HG02798 (cell line): ENCODE results near the gene NHLRC3.
"Not testable (repeated sequence)": the region's sequence is repeated elsewhere in the genome, so short reads cannot be mapped to it uniquely, and the experiment has no call there.

Experiments
- ATAC-seq: cut with Tn5 transposase; IDR thresholded peaks from one replicate; pipeline ENCODE4 v1.9.1; 2021; ENCODE audit warnings: mild to moderate bottlenecking; ENCODE audit not compliant: unreplicated experiment, poor library complexity

Gene NHLRC3

DNA sequence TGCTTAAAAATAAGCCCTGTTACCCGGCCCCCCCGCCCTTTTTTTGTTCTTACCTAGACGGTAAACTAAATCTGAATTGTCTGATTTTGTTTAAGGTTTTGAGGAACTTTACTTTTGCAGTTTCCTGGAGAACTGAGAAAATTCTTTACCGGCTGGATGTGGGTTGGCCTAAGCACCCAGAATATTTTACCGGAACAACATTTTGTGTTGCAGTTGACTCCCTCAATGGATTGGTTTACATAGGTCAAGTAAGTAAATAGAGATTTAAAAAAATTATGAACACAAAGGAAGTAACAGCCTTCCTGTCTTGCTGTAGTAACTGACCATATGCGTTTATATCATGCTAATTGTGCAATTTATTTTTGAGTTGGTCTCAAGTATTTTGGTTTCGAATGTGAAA, 785 bp downstream of the NHLRC3 start:
- no peak for ATAC-seq

DNA sequence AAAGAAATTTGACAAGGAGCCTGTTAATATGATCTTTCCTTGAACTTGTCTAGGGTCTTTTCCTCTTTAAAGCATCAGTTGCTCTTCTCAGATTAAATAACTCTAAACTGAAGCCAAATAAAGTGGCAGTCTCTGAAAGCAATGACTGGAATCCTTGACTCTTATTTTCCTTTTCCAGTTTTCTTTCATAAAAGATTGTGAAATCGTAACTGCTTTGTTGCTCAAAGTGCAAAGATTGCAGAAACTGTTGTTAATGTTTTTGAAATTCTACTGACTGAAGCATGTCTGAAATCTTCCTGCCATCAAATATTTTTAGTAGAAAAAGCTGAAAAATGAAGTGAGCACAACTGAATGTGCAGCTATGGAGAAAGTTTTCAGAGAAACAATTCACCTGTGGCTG, 1.9 kb downstream of the NHLRC3 start:
- ATAC-seq = no peak

DNA sequence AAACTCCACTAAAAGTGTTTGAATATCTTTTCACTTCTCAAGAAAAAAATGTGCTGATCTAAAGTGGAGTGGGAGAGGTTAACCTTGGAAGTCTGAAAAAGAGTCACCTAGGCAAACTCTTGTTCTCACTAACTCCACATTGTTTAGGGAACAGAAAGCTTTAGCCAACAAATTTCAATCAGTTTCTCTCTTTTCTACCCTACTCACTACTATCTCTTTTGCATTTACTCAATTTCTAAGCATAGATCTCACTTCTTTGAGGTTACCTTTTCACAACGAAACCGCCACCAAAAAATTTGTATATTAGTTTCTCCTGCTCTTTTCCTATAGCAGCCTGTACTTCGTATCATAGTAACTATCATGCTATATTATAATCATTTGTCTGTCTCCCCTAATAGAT, 6.3 kb downstream of the NHLRC3 start:
- ATAC-seq = peak; percentile 67

DNA sequence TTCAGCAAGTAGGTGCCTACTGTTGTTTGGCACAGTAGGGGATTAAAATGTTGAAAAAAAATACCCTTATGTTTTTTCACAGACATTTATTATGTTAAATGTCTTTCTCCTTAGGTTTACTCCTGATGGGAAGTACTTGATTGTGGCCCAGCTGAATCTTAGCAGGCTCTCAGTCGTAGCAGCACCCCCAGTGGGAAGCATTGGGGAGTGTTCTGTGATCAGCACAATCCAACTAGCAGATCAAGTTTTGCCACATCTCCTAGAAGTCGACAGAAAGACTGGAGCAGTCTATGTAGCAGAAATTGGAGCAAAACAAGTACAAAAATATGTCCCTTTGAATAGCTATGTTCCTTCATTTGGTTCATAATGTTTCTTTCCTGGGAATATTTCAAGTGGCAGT, 9.3 kb downstream of the NHLRC3 start:
- ATAC-seq = no peak

DNA sequence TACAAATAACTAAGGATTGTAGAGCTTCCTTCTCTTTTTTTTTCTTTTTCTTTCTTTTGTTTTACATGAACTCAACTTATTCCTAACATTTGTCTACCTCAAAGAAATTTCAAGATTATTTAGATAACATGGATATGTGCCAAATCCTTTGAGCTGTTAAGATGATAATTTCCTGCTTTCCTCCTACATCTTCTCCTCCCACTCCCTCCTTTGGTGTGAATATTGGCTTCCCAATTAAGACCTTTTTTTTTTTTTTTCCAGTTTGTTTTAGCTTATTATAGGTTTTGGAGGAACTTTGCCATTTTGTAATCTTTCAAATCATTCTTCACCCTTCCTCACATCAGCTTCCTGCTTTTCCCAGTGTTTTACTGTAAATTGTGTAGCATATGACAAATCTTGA, 10.6 kb downstream of the NHLRC3 start:
- ATAC-seq = no peak

DNA sequence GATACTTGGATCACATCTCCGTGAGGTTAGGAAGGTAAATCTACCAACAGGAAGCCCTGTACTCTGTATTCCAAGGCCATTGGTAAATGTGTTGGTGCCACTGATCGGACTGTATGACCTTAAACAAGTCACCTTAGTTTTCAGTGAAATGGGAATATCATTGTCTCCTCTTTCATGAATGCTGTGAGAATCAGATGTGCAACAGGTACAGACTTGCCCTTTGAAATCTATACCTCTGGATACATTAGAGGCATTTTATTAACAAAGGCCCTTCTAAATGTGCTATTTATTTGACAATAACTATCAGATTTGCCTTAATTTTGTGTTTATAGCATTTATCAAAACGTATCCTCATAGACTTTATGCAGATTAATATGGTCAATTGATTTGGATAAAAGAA, 11.0 kb downstream of the NHLRC3 start:
- ATAC-seq = no peak

DNA sequence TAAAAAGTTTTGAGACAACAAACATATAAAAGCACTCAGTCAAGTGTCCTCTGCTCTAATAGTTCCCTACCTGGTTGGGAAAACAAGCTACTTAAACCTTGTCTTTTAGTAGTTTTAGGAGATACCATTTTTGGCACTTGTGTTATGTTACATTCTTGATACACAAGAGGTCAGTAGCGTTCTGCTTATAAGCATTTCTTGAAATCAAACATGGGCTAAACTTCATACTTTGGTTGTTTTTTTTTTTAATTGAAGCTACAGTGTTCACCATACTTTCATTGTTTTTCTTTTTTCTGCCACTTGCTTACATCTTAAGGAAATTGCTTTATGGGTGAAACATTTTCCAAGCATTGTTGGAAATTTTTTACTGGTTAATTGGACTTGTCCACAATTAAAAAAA, 12.9 kb downstream of the NHLRC3 start:
- ATAC-seq = no peak

DNA sequence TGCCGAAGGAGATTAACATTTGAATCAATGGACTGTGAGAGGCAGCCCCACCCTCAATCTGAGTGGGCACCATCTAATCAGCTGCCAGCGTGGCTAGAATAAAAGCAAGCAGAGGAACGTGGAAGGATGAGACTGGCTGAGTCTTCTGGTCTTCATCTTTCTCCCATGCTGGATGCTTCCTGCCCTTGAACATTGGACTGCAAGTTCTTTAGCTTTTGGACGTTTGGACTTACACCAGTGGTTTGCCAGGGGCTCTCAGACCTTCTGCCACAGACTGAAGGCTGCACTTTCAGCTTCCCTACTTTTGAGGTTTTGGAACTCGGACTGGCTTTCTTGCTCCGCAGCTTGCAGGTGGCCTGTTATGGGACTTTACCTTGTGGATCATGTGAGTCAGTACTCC, 14.7 kb downstream of the NHLRC3 start:
- no peak for ATAC-seq

DNA sequence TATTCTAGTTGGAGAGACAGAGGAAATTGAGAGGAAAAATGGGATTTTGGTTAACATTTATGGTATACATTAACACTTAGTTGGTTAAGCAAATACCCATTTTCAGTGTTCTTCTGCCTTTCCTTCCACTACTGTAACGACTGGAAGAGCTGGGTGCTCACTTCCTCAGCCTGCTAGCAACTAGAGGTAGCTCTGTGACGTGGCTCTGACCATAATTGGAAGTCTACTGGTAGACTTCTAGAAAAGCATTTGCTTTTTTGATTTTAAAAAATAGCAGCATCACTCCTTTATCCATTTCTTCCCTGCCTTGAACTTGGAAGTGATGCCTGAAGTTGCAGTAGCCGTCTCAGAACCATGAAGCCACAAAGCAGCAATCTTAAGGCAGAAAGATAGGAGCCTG, 15.9 kb downstream of the NHLRC3 start:
- no peak for ATAC-seq

DNA sequence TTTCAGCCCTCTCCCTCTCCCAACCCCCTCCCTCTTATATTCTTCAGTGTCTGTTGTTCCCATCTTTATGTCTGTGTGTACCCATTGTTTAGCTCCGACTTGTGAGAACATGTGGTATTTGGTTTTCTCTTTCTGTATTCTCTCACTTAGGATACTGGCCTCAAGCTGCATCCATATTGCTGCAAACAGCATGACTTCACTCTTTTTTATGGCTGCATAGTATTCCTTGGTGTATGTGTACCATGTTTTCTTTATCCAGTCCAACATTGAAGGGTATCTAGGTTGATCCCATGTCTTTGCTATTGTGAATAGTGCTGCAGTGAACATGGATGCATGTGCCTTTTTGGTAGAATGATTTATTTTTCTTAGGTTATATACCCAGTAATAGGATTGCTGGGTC, 17.8 kb downstream of the NHLRC3 start:
- ATAC-seq = no peak

DNA sequence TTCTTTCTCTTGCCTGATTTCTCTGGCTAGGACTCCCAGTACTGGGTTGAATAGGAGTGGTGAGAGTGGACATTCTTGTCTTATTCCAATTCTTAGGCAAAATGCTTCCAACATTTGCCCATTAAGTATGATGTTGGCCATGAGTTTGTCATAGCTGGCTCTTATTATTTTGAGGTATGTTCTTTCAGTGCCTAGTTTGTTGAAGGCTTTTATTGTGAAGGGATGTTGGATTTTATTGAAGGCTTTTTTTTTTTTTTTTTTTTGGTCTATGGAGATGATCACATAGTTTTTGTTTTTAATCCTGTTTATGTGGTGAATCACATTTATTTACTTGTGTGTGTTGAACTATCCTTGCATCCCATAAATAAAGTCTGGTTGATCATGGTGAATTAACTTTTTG, 19.8 kb downstream of the NHLRC3 start:
- no peak for ATAC-seq

DNA sequence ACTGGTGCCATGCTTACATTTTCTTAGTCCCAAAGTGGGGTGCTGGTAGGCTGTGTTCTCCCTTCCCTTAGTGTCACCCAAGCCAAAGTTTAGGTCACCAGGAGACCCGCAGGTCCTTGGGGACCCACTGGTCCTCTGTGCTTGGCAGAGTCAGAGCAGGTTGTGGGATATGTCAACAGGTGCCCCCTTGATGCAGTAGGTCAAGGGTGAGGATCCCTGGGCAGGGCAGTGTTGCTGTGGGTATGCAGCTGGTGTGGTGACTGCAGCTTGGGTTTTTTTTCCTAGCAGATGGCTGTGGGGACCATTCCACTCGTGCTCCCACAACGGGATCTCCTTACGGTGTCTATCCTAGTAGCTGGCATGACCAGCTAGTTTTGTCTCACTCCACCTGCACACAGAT, 23.7 kb downstream of the NHLRC3 start:
- no peak for ATAC-seq

DNA sequence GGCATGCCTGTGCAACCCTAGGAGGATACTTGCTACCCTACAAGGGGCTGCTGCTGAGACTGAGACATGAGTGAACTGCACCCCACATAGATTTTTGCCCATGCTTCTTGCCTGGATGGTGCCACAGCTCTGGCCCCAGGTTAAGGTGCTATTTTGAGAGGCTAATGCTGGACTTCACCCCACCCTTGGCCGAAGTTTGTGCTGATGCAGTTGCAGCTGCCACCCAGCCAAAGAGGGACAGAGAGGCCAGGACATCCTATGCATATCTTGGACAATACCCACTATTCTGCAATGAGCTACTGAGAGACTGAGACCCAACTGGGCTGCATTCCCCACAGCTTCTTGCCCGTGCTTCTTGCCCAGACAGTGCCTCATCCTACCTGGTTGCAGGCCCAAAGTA, 34.6 kb downstream of the NHLRC3 start:
- no peak for ATAC-seq

DNA sequence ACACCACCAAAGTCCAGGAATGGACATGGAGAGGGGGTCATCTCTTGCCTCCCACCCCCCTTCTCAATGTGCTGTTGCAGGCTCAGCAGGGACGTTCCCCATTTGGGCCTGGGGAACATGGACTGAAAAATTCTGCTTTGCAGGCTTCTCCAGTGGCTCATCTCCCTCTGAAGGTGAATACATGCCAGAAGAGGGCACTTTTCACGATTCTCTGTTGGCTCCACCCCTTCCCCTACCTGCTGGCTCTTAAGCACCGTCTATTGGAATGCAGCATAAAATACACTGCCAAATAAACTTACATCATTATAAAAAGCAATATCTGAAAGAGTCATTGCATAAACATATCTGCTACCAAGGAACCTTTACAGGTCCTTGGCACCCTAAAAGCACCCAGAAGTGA, 35.7 kb downstream of the NHLRC3 start:
- ATAC-seq = no peak

DNA sequence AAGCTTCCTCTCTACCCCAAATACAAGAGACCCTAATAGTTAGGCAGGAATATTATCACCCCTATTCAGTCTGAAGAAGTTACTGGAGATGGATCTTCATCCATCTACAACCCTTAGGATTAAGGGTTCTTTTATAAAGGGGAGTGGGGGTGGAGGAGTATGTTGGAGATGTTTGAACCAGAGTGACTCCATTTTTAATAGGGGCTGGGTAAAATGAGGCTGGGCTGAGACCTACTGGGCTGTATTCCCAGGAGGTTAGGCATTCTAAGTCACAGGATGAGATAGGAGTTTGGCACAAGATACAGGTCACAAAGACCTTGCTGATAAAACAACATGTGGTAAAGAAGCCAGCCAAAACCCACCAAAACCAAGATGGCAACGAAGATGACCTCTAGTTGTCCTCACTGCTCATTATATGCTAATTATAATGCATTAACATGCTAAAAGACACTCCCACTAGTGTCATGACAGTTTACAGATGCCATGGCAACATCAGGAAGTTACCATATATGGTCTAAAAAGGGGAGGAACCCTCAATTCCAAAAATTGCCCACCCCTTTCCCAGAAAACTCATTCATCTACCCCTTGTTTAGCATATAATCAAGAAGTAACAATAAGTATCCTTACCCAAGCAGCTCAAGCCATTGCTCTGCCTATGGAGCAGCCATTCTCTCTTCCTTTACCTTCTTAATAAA, 48.1 kb downstream of the NHLRC3 start:
- not testable (repeated sequence) for ATAC-seq

DNA sequence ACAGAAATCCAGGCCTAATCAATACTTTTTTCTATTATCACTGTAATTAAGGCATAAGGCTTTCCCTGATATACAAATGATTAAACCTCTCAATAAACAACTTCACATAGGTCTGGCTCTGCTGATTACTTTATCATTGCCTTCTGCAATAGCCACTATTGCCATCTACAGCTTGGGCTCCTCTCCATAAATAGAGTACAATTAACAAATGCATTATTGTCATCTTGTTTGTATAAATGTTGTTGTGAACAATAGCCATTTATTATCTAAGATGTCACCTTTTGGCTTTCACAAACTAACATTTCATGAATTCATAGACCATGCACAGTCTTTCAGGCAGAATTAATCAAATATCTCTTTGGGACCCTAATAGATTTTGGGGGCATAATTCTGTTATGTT, 53.3 kb downstream of the NHLRC3 start:
- no peak for ATAC-seq

DNA sequence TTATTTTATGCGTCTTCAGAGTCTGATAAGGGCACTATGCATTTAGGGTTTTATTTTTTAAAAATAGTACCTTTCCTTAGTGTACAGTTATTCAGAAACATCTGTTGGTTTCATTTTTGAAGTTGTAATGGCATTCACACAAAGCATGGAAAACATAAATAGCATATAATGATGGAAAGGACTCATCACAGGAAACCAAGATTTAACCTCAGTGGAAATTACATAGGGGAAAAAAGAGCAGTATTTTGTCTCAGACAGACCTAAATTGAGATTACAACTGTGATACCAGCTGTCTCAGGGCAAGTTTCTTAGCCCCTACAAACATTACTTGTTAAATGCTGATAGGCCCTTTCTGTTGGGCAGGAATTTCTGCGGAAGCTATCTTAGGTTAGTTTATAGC, 57.2 kb downstream of the NHLRC3 start:
- no peak for ATAC-seq

DNA sequence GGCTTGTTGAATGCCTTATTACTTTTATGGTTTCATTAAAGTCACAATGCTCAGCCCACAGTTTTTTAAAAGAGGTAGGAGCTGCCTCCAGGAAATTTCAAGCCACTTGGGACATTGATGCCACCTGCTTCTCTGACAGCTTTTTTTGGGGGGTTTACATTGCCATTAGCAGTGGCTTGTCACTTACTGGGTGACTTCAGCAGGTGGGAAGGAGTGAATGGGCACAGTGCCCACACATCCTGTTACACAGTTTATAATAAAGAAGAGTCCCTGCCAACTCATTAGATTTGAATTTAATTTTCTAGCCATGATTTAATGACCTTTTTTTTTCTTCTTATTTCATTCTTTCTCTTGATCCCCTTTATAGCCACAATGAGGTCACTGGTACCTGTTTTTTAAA, 61.0 kb downstream of the NHLRC3 start:
- ATAC-seq = no peak
